KG1 (cell line): Measurements from ENCODE around the gene P2RY8.
"Not testable (repeated sequence)": the region's sequence is repeated elsewhere in the genome, so short reads cannot be mapped to it uniquely, and the experiment has no call there.

Source experiments
- DNase-seq: peaks from one replicate; lab custom pipeline; 2025; lab: John Stamatoyannopoulos, UW

P2RY8 gene

GRCh38 chrX:1464041-1464970 is 72.7 kb downstream of the P2RY8 start:
- no peak for DNase-seq

- no peak for DNase-seq
Measured at GRCh38 chrX:1463581-1463980, 73.4 kb downstream of the P2RY8 start.

GRCh38 chrX:1462596-1463251 is 74.3 kb downstream of the P2RY8 start:
- no peak for DNase-seq

- no peak for DNase-seq
Measured at GRCh38 chrX:1462110-1462509, 74.9 kb downstream of the P2RY8 start.

- no peak for DNase-seq
Measured at GRCh38 chrX:1455948-1456280, 81.1 kb downstream of the P2RY8 start.

- DNase-seq = no peak
Measured at GRCh38 chrX:1453951-1454785, 82.8 kb downstream of the P2RY8 start.

GRCh38 chrX:1453395-1453783 is 83.6 kb downstream of the P2RY8 start:
- DNase-seq = no peak

- no peak for DNase-seq
Measured at GRCh38 chrX:1452516-1453394, 84.2 kb downstream of the P2RY8 start, which contains the start of gene ASMTL. TSS of gene ASMTL (minus strand) at chrX:1452909. CDS start at chrX:1452840, 69 bp downstream.

- DNase-seq = no peak
Measured at GRCh38 chrX:1451661-1452515, 85.1 kb downstream of the P2RY8 start.

- DNase-seq = no peak
Measured at GRCh38 chrX:1451251-1451660, 85.7 kb downstream of the P2RY8 start.

- DNase-seq = no peak
Measured at GRCh38 chrX:1450361-1451161, 86.4 kb downstream of the P2RY8 start.

- DNase-seq = no peak
Measured at GRCh38 chrX:1449823-1450149, 87.2 kb downstream of the P2RY8 start.

GRCh38 chrX:1449036-1449822 is 87.8 kb downstream of the P2RY8 start:
- DNase-seq = no peak

- not testable (repeated sequence) for DNase-seq
Measured at GRCh38 chrX:1448573-1449001, 88.4 kb downstream of the P2RY8 start.

GRCh38 chrX:1447969-1448572 is 88.9 kb downstream of the P2RY8 start:
- not testable (repeated sequence) for DNase-seq

GRCh38 chrX:1446984-1447968 is 89.7 kb downstream of the P2RY8 start:
- not testable (repeated sequence) for DNase-seq
